Measurements from ENCODE around the gene ETV6. TPM values are rescaled to one million over a fixed set of nuclear protein-coding genes. Genes with fewer than 3 reads are reported as not detected.

The ETV6 gene
- total RNA-seq, 4 donors from 2014 or later = 17.2 to 28.2 (median 19.3) TPM

- TF ChIP-seq, protein P1, sequence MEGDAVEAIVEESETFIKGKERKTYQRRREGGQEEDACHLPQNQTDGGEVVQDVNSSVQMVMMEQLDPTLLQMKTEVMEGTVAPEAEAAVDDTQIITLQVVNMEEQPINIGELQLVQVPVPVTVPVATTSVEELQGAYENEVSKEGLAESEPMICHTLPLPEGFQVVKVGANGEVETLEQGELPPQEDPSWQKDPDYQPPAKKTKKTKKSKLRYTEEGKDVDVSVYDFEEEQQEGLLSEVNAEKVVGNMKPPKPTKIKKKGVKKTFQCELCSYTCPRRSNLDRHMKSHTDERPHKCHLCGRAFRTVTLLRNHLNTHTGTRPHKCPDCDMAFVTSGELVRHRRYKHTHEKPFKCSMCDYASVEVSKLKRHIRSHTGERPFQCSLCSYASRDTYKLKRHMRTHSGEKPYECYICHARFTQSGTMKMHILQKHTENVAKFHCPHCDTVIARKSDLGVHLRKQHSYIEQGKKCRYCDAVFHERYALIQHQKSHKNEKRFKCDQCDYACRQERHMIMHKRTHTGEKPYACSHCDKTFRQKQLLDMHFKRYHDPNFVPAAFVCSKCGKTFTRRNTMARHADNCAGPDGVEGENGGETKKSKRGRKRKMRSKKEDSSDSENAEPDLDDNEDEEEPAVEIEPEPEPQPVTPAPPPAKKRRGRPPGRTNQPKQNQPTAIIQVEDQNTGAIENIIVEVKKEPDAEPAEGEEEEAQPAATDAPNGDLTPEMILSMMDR (IDR thresholded peaks at IDR 0.05; ENCODE audit: low read depth) = no peak
Observed at GRCh38 chr12:11861864-11862600, 212.6 kb downstream of the ETV6 start.

GRCh38 chr12:11862798-11863197 lies 213.3 kb downstream of the ETV6 start:
- TF ChIP-seq, protein P1 (IDR thresholded peaks at IDR 0.05; ENCODE audit: low read depth) = no peak

- TF ChIP-seq, protein P1 (IDR thresholded peaks at IDR 0.05; ENCODE audit: low read depth) = no peak
Observed at GRCh38 chr12:11863478-11863906, 214.0 kb downstream of the ETV6 start.

- TF ChIP-seq, protein P1 (IDR thresholded peaks at IDR 0.05; ENCODE audit: low read depth) = no peak
Observed at GRCh38 chr12:11863988-11864387, 214.5 kb downstream of the ETV6 start.

DNA sequence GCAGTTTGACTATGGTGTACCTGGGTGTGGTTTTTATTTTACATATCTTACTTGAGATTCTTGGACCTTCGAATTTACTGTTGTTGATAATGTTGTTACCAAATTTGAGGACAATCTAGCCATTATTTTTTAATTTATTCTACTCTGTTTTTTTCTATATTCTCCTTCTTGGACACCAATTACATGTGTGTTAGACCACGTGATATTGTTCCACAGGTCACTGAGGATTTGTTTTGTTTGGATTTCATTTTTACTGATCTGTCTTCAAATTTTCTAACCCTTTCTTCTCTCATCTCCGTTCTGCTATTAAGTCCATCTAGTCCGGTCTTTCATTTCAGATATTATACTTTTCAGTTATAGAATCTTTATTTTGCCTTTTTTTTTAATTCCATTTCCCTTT lies 216.3 kb downstream of the ETV6 start:
- TF ChIP-seq, protein P1 (IDR thresholded peaks at IDR 0.05; ENCODE audit: low read depth) = no peak

GRCh38 chr12:11868027-11868426 lies 218.6 kb downstream of the ETV6 start:
- TF ChIP-seq, protein P1 (IDR thresholded peaks at IDR 0.05; ENCODE audit: low read depth) = no peak

- TF ChIP-seq, protein P1 (IDR thresholded peaks at IDR 0.05; ENCODE audit: low read depth) = no peak
Observed at GRCh38 chr12:11869406-11869805, 219.9 kb downstream of the ETV6 start.
